Ovary (tissue), 9 donors: ENCODE results near the gene ST7. TPM values are rescaled to one million over a fixed set of nuclear protein-coding genes. Genes with fewer than 3 reads are reported as not detected.

Experiments used
- DNase-seq, 5 donors: peaks; one replicate each; pipeline ENCODE4 v3.0.0-alpha.2; 2019 to 2020
- H3K27ac ChIP-seq, 2 donors: fragments of 200-600 bp; one replicate each; pipeline versions ENCODE4 v1.5.1 to v1.8.0; 2019 to 2022
- H3K27me3 ChIP-seq: fragments of 200-600 bp; one replicate; pipeline ENCODE4 v1.8.0; 2022
- H3K36me3 ChIP-seq: fragments of 200-600 bp; sonication (generic); one replicate; pipeline ENCODE4 v1.5.1; 2019
- H3K4me1 ChIP-seq: one replicate; pipeline ENCODE4 v1.8.1; 2013; ENCODE audit warnings: mild to moderate bottlenecking, moderate library complexity; ENCODE audit not compliant: insufficient read depth
- H3K4me3 ChIP-seq: fragments of 200-600 bp; sonication (generic); one replicate; pipeline ENCODE4 v1.5.1; 2017
- H3K9me3 ChIP-seq, 2 donors: fragments of 200-600 bp in 1 of 2; sonication (generic) in 1 of 2; one replicate each; pipeline versions ENCODE4 v1.5.1 to v1.8.1; 2013 to 2019; ENCODE audit warnings: mild to moderate bottlenecking in 1 of 2, moderate library complexity in 1 of 2
- CTCF ChIP-seq, 3 donors: fragments of 450-650 bp in 2 of 3; fragments of 200-600 bp in 1 of 3; IDR thresholded peaks; one replicate each; pipeline versions ENCODE4 v1.5.1 to v1.8.0; 2016 to 2022; ENCODE audit warnings: antibody characterized with exemption in 3 of 3, mild to moderate bottlenecking in 1 of 3
- EP300 ChIP-seq: sonication (generic); formaldehyde crosslinking; IDR thresholded peaks from one replicate; pipeline ENCODE4 v1.6.1; 2017; ENCODE audit warnings: antibody characterized with exemption
- POLR2A ChIP-seq: fragments of 450-650 bp; IDR thresholded peaks from one replicate; pipeline ENCODE4 v1.6.1; 2017; ENCODE audit warnings: antibody characterized with exemption, mild to moderate bottlenecking, moderate library complexity
- WGBS, 3 donors: extraction: QIAGEN DNeasy Blood & Tissue Kit in 1 of 3; methylation state at CpG; one replicate each; pipeline versions ENCODE4 v1.1.5 to v1.1.7; 2013 to 2017; 5-methylcytosine and 5-hydroxymethylcytosine counted together
- intact Hi-C, 4 donors: fragments of 100-400 bp; cut with DNase I; formaldehyde crosslinking; loops; one replicate each; pipeline versions ENCODE4 v1.11.0 to v1.15.1; 2022 to 2023
- polyA plus RNA-seq, 2 donors: library from polyadenylated mRNA; stranded (reverse); fragments of 200-250 nt in 1 of 2; fragments of 350-450 nt in 1 of 2; fragmentation: Illumina TruSeq in 1 of 2; extraction: RNeasy Lipid Tissue Mini Kit (QIAGEN cat#74804) in 1 of 2; gene quantifications; one replicate each; pipeline ENCODE4 v1.2.3, GENCODE V29; 2013 to 2014
- total RNA-seq, 7 donors: library from RNA; depleted of rRNA in 2 of 7; stranded (reverse); fragments of >200 nt in 2 of 7; fragmentation: NEBNext Ultra II Directional in 3 of 7; extraction: Animal tissue kit (Norgen Biotek cat#: 25700) in 3 of 7; gene quantifications; one replicate each; pipeline versions ENCODE4 v1.1.0 to v1.2.4, GENCODE V29; 2016 to 2023
- donor health status: DM: no; HTN: no; CAD: no; lungs with moderate emphysema.
- donor health status: DM: no; HTN: no; CAD: no.
- donor health status: Bipolar disorder and iron deficiency.
- donor health status: DM: yes; HTN: yes; CAD: no.
- donor health status: DM: no; HTN: no; CAD: no.
- donor health status: DM: yes; HTN: yes; CAD: no.

ST7 gene
- total and polyA plus RNA-seq, 9 donors, result 14.1 to 37.7 (median 18.8) TPM

- no peak overlapping the region for H3K4me3 ChIP-seq
- H3K4me1 ChIP-seq, result peaks cover 4% of the 10 kb centered on the region
- intact Hi-C loops, result no loop called here
- TF ChIP-seq EP300 (no peak), CTCF (IDR thresholded peaks at IDR 0.05) (no peak), POLR2A (no peak)
- no peaks in the 10 kb centered on the region for H3K27me3 ChIP-seq
- H3K9me3 ChIP-seq, result no peaks in the 10 kb centered on the region
- no peak for DNase-seq
- H3K27ac ChIP-seq, result no peak overlapping the region
- WGBS, 3 donors, result 26 to 50% (median 34%) methylated on average over 4 of the region's 4 CpGs
- H3K36me3 ChIP-seq, result no peaks in the 10 kb centered on the region
Observed at GRCh38 chr7:117230276-117231046, 277.2 kb downstream of the ST7 start.

GRCh38 chr7:117231047-117231359 is 277.7 kb downstream of the ST7 start:
- Histone ChIP-seq H3K36me3 (no peaks in the 10 kb centered on the region), H3K9me3 (no peaks in the 10 kb centered on the region), H3K27ac (no peak overlapping the region), H3K4me1 (peaks cover 4% of the 10 kb centered on the region), H3K4me3 (no peak overlapping the region), H3K27me3 (no peaks in the 10 kb centered on the region)
- intact Hi-C loops, result no loop called here
- WGBS, 3 donors, result 79 to 85% (median 83%) methylated on average over 3 of the region's 3 CpGs
- TF ChIP-seq CTCF (IDR thresholded peaks at IDR 0.05), result no peak
- no peak for TF ChIP-seq POLR2A
- TF ChIP-seq EP300, result no peak
- no peak for DNase-seq

GRCh38 chr7:117237646-117238045 is 284.3 kb downstream of the ST7 start:
- WGBS, 3 donors, result 76 to 84% (median 82%) methylated on average over 5 of the region's 5 CpGs
- Histone ChIP-seq H3K4me1 (no peaks in the 10 kb centered on the region), H3K27me3 (no peaks in the 10 kb centered on the region), H3K27ac (no peak overlapping the region), H3K36me3 (no peaks in the 10 kb centered on the region), H3K4me3 (no peak overlapping the region), H3K9me3 (no peaks in the 10 kb centered on the region)
- TF ChIP-seq EP300, result no peak
- TF ChIP-seq POLR2A, result no peak
- TF ChIP-seq CTCF (IDR thresholded peaks at IDR 0.05), result no peak
- DNase-seq, result no peak
- intact Hi-C loops, result no loop called here

GRCh38 chr7:117238472-117238871 is 285.2 kb downstream of the ST7 start:
- no peaks in the 10 kb centered on the region for H3K4me1 ChIP-seq
- no peak for DNase-seq
- no peaks in the 10 kb centered on the region for H3K36me3 ChIP-seq
- WGBS, 3 donors, result 90 to 94% (median 93%) methylated on average over 7 of the region's 7 CpGs
- no peak overlapping the region for H3K27ac ChIP-seq
- TF ChIP-seq POLR2A (no peak), CTCF (IDR thresholded peaks at IDR 0.05) (no peak), EP300 (no peak)
- no peaks in the 10 kb centered on the region for H3K27me3 ChIP-seq
- no peak overlapping the region for H3K4me3 ChIP-seq
- H3K9me3 ChIP-seq, result no peaks in the 10 kb centered on the region
- intact Hi-C loops, result no loop called here
